Measurements from ENCODE around the gene AMBN. TPM values are rescaled to one million over a fixed set of nuclear protein-coding genes. Genes with fewer than 3 reads are reported as not detected.

The AMBN gene
- total RNA-seq, 2 donors from 2014 or later: not detected

DNA sequence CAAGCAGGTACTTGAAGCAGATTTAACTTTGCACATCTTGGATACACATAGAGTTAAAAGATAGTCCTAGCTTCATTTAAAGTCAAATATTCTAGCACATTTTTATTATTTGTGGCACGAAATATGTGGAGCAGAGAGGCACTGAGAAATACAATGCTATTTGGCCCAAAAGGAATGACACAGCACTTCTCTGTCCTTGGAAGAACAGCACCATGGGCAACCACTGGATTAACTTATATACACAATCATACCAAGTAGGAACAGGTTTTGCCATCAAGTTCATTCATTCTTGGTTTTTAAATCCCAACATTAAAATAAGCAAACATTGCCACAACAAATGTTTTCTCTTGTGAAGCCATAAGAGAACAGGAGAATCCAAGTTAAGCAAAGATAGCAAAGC lies 35.6 kb downstream of the AMBN start:
- DNase-seq (ENCODE audit: low spot score): no peak
- no peak for TF ChIP-seq POLR2A (IDR thresholded peaks at IDR 0.05)
- TF ChIP-seq, protein P1, sequence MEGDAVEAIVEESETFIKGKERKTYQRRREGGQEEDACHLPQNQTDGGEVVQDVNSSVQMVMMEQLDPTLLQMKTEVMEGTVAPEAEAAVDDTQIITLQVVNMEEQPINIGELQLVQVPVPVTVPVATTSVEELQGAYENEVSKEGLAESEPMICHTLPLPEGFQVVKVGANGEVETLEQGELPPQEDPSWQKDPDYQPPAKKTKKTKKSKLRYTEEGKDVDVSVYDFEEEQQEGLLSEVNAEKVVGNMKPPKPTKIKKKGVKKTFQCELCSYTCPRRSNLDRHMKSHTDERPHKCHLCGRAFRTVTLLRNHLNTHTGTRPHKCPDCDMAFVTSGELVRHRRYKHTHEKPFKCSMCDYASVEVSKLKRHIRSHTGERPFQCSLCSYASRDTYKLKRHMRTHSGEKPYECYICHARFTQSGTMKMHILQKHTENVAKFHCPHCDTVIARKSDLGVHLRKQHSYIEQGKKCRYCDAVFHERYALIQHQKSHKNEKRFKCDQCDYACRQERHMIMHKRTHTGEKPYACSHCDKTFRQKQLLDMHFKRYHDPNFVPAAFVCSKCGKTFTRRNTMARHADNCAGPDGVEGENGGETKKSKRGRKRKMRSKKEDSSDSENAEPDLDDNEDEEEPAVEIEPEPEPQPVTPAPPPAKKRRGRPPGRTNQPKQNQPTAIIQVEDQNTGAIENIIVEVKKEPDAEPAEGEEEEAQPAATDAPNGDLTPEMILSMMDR (IDR thresholded peaks at IDR 0.05): no peak
- TF ChIP-seq POLR2AphosphoS5 (IDR thresholded peaks at IDR 0.05): no peak
- no peak overlapping the region for H3K4me3 ChIP-seq
- 38% methylated on average over 1 of the region's 1 CpG for WGBS
- no peaks in the 10 kb centered on the region for H3K27me3 ChIP-seq (replicated peaks; ENCODE audit: insufficient read depth)
- no peaks in the 10 kb centered on the region for H3K4me1 ChIP-seq (replicated peaks)
- intact Hi-C loops (cut with DNase I): no loop called here
- H3K9me3 ChIP-seq: no peaks in the 10 kb centered on the region
- no peaks in the 10 kb centered on the region for H3K36me3 ChIP-seq
- no peak overlapping the region for H3K27ac ChIP-seq

DNA sequence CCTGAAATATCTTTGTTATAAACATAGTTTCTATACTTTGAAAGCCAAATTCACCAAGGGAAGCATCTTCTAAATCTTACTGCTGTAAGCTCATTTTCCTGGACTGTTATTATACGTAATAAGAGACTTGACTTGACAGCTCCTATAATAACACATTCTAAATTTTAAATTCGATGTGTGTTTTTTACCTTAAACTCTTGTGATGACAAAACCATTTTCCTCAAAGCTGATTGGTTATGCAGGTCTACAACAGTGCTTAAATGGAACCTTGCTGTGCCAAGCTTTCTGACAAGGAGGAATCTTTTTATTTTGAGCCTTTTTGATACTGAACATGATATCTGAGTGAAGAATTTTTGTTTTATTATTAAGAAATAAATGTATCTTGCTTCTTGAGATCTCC lies 36.4 kb downstream of the AMBN start, which contains the start of gene ENAM:
TSS of gene ENAM (plus strand) at position 301 of the 400 bp plus-strand sequence. CDS start 757 bp downstream, outside the sequence.
- TF ChIP-seq, protein P1 (IDR thresholded peaks at IDR 0.05): no peak
- TF ChIP-seq POLR2AphosphoS5 (IDR thresholded peaks at IDR 0.05): no peak
- no peak for TF ChIP-seq POLR2A (IDR thresholded peaks at IDR 0.05)
- DNase-seq (ENCODE audit: low spot score): no peak
- WGBS: 77% methylated on average over 2 of the region's 2 CpGs
- Histone ChIP-seq H3K27me3 (replicated peaks; ENCODE audit: insufficient read depth) (no peaks in the 10 kb centered on the region), H3K4me3 (no peak within 1 kb of the TSS), H3K9me3 (no peaks in the 10 kb centered on the region), H3K27ac (no peak within 1 kb of the TSS), H3K4me1 (replicated peaks) (no peaks in the 10 kb centered on the region), H3K36me3 (no peaks in the 10 kb centered on the region)
- intact Hi-C loops (cut with DNase I): no loop called here

DNA sequence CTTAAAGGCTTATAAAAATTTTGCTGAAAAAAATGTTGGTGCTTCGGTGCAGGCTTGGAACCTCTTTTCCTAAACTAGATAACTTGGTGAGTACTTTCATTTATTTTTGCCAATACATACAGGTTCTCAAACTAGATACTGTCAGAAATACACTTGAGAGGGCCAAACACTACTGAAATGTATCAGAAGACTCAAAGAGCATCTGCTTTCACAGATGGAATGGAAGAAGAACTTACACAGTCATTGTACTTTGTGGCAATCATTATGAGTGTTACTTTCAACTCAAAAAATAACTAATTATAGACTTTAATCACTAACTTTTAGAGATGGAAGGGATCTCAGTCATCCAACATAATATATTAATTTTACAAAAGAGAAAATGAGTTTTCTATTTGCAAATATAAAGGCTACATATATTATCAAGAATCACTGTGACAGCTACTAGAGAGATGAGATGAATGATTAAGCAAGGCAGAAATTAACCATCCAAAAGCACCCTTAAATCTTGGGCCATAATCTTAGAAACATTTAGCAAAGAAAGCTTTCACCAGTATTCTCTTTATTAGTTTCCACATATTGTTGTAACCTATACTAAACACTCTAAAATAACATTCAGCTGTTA lies 37.5 kb downstream of the AMBN start:
- Histone ChIP-seq H3K4me3 (no peak overlapping the region), H3K9me3 (no peaks in the 10 kb centered on the region), H3K27me3 (replicated peaks; ENCODE audit: insufficient read depth) (no peaks in the 10 kb centered on the region), H3K4me1 (replicated peaks) (no peaks in the 10 kb centered on the region), H3K36me3 (no peaks in the 10 kb centered on the region), H3K27ac (no peak overlapping the region)
- TF ChIP-seq, protein P1 (IDR thresholded peaks at IDR 0.05): no peak
- no peak for TF ChIP-seq POLR2A (IDR thresholded peaks at IDR 0.05)
- WGBS: 86% methylated on average over 1 of the region's 1 CpG
- no peak for DNase-seq (ENCODE audit: low spot score)
- intact Hi-C loops (cut with DNase I): no loop called here

DNA sequence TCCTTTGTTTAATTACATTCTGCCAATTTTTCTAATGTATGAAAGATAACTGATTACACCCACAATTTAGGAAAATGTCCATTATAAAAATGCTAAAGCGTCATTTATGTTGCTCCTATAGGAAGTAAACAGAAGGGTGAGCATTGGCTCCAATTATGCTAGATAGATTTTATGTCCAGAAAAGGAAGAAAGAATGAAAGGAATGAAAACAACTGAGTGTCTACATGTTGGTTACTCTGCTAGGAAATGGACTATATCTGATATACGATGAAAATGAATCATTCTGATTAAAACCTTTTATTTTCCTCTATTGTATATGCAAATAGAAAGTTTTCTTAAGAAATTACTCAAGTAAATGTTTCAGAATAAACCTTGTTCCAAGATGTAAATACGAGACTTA lies 38.1 kb downstream of the AMBN start:
- no peaks in the 10 kb centered on the region for H3K9me3 ChIP-seq
- TF ChIP-seq POLR2A (IDR thresholded peaks at IDR 0.05) (no peak), POLR2AphosphoS5 (IDR thresholded peaks at IDR 0.05) (no peak)
- TF ChIP-seq, protein P1 (IDR thresholded peaks at IDR 0.05): no peak
- H3K4me3 ChIP-seq: no peak overlapping the region
- no peak for DNase-seq (ENCODE audit: low spot score)
- H3K36me3 ChIP-seq: no peaks in the 10 kb centered on the region
- 79% methylated on average over 3 of the region's 3 CpGs for WGBS
- no peaks in the 10 kb centered on the region for H3K4me1 ChIP-seq (replicated peaks)
- no peaks in the 10 kb centered on the region for H3K27me3 ChIP-seq (replicated peaks; ENCODE audit: insufficient read depth)
- no peak overlapping the region for H3K27ac ChIP-seq
- intact Hi-C loops (cut with DNase I): no loop called here

DNA sequence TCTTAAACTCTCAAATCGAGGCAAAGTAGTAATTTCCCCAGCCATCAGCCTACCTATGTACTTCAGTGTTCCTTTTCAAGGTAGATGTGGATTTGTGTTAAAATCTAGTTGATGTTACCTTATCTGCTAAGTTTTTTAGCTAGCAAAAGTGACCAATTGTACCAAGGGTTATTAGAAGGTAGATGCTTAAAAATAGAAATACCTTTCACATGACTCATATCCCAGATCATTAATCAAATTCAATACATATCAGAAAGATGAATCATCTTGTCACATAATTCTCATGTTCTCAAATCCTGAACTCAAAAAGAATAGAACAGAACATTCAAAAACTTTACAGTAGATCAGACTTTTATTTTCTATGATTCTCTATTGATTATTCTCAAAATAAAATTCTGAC lies 40.0 kb downstream of the AMBN start:
- Histone ChIP-seq H3K27me3 (replicated peaks; ENCODE audit: insufficient read depth) (no peaks in the 10 kb centered on the region), H3K36me3 (no peaks in the 10 kb centered on the region), H3K9me3 (no peaks in the 10 kb centered on the region), H3K4me1 (replicated peaks) (no peaks in the 10 kb centered on the region), H3K4me3 (no peak overlapping the region), H3K27ac (no peak overlapping the region)
- intact Hi-C loops (cut with DNase I): no loop called here
- WGBS: 81% methylated on average over 1 of the region's 1 CpG
- no peak for DNase-seq (ENCODE audit: low spot score)
- TF ChIP-seq, protein P1 (IDR thresholded peaks at IDR 0.05): no peak
- TF ChIP-seq POLR2A (IDR thresholded peaks at IDR 0.05): no peak
- TF ChIP-seq POLR2AphosphoS5 (IDR thresholded peaks at IDR 0.05): no peak

Data from prostate gland (tissue), 2 donors.